GM15510 (cell line): Measurements from ENCODE around the gene SIL1.

Experiments used
- POLR2A ChIP-seq: IDR thresholded peaks from 3 replicates; pipeline ENCODE4 v1.6.1; 2011; ENCODE audit warnings: borderline replicate concordance; ENCODE audit not compliant: insufficient read length; ENCODE audit errors: extremely low read depth

The SIL1 gene

GRCh38 chr5:139183502-139183901 is 14.7 kb downstream of the SIL1 start:
- no peak for TF ChIP-seq POLR2A

- no peak for TF ChIP-seq POLR2A
Observed at GRCh38 chr5:139182528-139183296, 15.5 kb downstream of the SIL1 start.

- no peak for TF ChIP-seq POLR2A
Observed at GRCh38 chr5:139181835-139182452, 16.2 kb downstream of the SIL1 start.

GRCh38 chr5:139181322-139181730 is 16.8 kb downstream of the SIL1 start:
- no peak for TF ChIP-seq POLR2A

GRCh38 chr5:139180850-139181249 is 17.3 kb downstream of the SIL1 start:
- TF ChIP-seq POLR2A, result no peak

- no peak for TF ChIP-seq POLR2A
Observed at GRCh38 chr5:139178935-139179334, 19.2 kb downstream of the SIL1 start.

- TF ChIP-seq POLR2A, result no peak
Observed at GRCh38 chr5:139178589-139178917, 19.6 kb downstream of the SIL1 start.

- TF ChIP-seq POLR2A, result no peak
Observed at GRCh38 chr5:139177809-139178588, 20.2 kb downstream of the SIL1 start.

- TF ChIP-seq POLR2A, result no peak
Observed at GRCh38 chr5:139171779-139172404, 26.3 kb downstream of the SIL1 start.

- no peak for TF ChIP-seq POLR2A
Observed at GRCh38 chr5:139167952-139168720, 30.0 kb downstream of the SIL1 start.

GRCh38 chr5:139167533-139167932 is 30.6 kb downstream of the SIL1 start:
- no peak for TF ChIP-seq POLR2A

GRCh38 chr5:139167063-139167462 is 31.1 kb downstream of the SIL1 start:
- TF ChIP-seq POLR2A, result no peak

- TF ChIP-seq POLR2A, result no peak
Observed at GRCh38 chr5:139164020-139164419, 34.1 kb downstream of the SIL1 start.

GRCh38 chr5:139162448-139162847 is 35.7 kb downstream of the SIL1 start:
- TF ChIP-seq POLR2A, result no peak
